ENCODE results near the gene COMMD3. TPM values are rescaled to one million over a fixed set of nuclear protein-coding genes. Genes with fewer than 3 reads are reported as not detected.

COMMD3 gene
- total RNA-seq, 2 donors from 2014 or later: 10.4 to 14.9 TPM

GRCh38 chr10:22366435-22366703 lies 50.2 kb downstream of the COMMD3 start:
- H3K9ac ChIP-seq (ENCODE audit: extremely low read depth, low read length, poor library complexity, severe bottlenecking): no peak overlapping the region
- Mint-ChIP-seq H3K9me3 (no peaks in the 10 kb centered on the region), H3K36me3 (ENCODE audit: low read depth) (no peaks in the 10 kb centered on the region), H3K27me3 (ENCODE audit: insufficient read depth) (no peaks in the 10 kb centered on the region), H3K4me3 (no peak overlapping the region), H3K27ac (no peak overlapping the region), H3K4me1 (no peaks in the 10 kb centered on the region)
- H3K9me3 ChIP-seq (ENCODE audit: control insufficient read depth, low read length): no peaks in the 10 kb centered on the region
- no peak for TF ChIP-seq CTCF (conservative IDR thresholded peaks at IDR 0.05)
- no peak overlapping the region for H3K27ac ChIP-seq (ENCODE audit: low read depth, low read length)
- no peak for DNase-seq
- H3K4me3 ChIP-seq (ENCODE audit: low read length): no peak overlapping the region
- H3K4me1 ChIP-seq (ENCODE audit: control insufficient read depth, insufficient read depth, low read length): no peaks in the 10 kb centered on the region
- no peaks in the 10 kb centered on the region for H3K27me3 ChIP-seq (ENCODE audit: control insufficient read depth, insufficient read depth, low read length, poor library complexity, severe bottlenecking)
- no peaks in the 10 kb centered on the region for H3K36me3 ChIP-seq (ENCODE audit: control insufficient read depth, insufficient read depth, low read length)

GRCh38 chr10:22366771-22367170 lies 50.6 kb downstream of the COMMD3 start:
- Histone ChIP-seq H3K4me1 (ENCODE audit: control insufficient read depth, insufficient read depth, low read length) (no peaks in the 10 kb centered on the region), H3K27ac (ENCODE audit: low read depth, low read length) (no peak overlapping the region), H3K4me3 (ENCODE audit: low read length) (no peak overlapping the region), H3K9me3 (ENCODE audit: control insufficient read depth, low read length) (no peaks in the 10 kb centered on the region), H3K27me3 (ENCODE audit: control insufficient read depth, insufficient read depth, low read length, poor library complexity, severe bottlenecking) (no peaks in the 10 kb centered on the region), H3K9ac (ENCODE audit: extremely low read depth, low read length, poor library complexity, severe bottlenecking) (no peak overlapping the region), H3K36me3 (ENCODE audit: control insufficient read depth, insufficient read depth, low read length) (no peaks in the 10 kb centered on the region)
- Mint-ChIP-seq H3K4me3 (no peak overlapping the region), H3K9me3 (no peaks in the 10 kb centered on the region), H3K4me1 (no peaks in the 10 kb centered on the region), H3K36me3 (ENCODE audit: low read depth) (no peaks in the 10 kb centered on the region), H3K27ac (no peak overlapping the region), H3K27me3 (ENCODE audit: insufficient read depth) (no peaks in the 10 kb centered on the region)
- DNase-seq: no peak
- TF ChIP-seq CTCF (conservative IDR thresholded peaks at IDR 0.05): no peak
- WGBS, 2 experiments (ENCODE audit: insufficient coverage in 1 of 2, insufficient read length in 1 of 2): 39% methylated on average over 2 of the region's 2 CpGs; no CpG with 5 or more reads in 1 of the 2 experiments

- no peaks in the 10 kb centered on the region for H3K9me3 Mint-ChIP-seq
- TF ChIP-seq CTCF (conservative IDR thresholded peaks at IDR 0.05): no peak
- H3K4me3 Mint-ChIP-seq: no peak overlapping the region
- Histone ChIP-seq H3K27me3 (ENCODE audit: control insufficient read depth, insufficient read depth, low read length, poor library complexity, severe bottlenecking) (no peaks in the 10 kb centered on the region), H3K36me3 (ENCODE audit: control insufficient read depth, insufficient read depth, low read length) (no peaks in the 10 kb centered on the region), H3K4me1 (ENCODE audit: control insufficient read depth, insufficient read depth, low read length) (no peaks in the 10 kb centered on the region), H3K27ac (ENCODE audit: low read depth, low read length) (no peak overlapping the region), H3K9me3 (ENCODE audit: control insufficient read depth, low read length) (no peaks in the 10 kb centered on the region), H3K4me3 (ENCODE audit: low read length) (no peak overlapping the region), H3K9ac (ENCODE audit: extremely low read depth, low read length, poor library complexity, severe bottlenecking) (no peak overlapping the region)
- no peak for DNase-seq
- no peaks in the 10 kb centered on the region for H3K36me3 Mint-ChIP-seq (ENCODE audit: low read depth)
- WGBS, 2 experiments (ENCODE audit: insufficient coverage in 1 of 2, insufficient read length in 1 of 2): no CpG with 5 or more reads among the region's 1 CpG
- H3K4me1 Mint-ChIP-seq: no peaks in the 10 kb centered on the region
- H3K27me3 Mint-ChIP-seq (ENCODE audit: insufficient read depth): no peaks in the 10 kb centered on the region
- no peak overlapping the region for H3K27ac Mint-ChIP-seq
Observed at GRCh38 chr10:22367471-22367870, 51.3 kb downstream of the COMMD3 start.
